ENCODE data around the gene GUCY2D.
"Not testable (repeated sequence)": the region's sequence is repeated elsewhere in the genome, so short reads cannot be mapped to it uniquely, and the experiment has no call there.

Gene GUCY2D

GRCh38 chr17:8060274-8060673 is 57.9 kb downstream of the GUCY2D start:
- TF ChIP-seq CTCF (IDR thresholded peaks at IDR 0.05; ENCODE audit: low read length, missing control alignments), result peak; percentile 56
- no peak overlapping the region for H3K4me3 ChIP-seq (replicated peaks; ENCODE audit: low read depth, low read length)
- DNase-seq (ENCODE audit: low read depth), result peak; percentile 81

GRCh38 chr17:8061851-8062250 is 59.4 kb downstream of the GUCY2D start:
- not testable (repeated sequence) for DNase-seq (ENCODE audit: low read depth); H3K4me3 ChIP-seq (replicated peaks; ENCODE audit: low read depth, low read length)

- peak overlapping the region; percentile 39 for H3K4me3 ChIP-seq (replicated peaks; ENCODE audit: low read depth, low read length)
- peak; percentile 69 for DNase-seq (ENCODE audit: low read depth)
- no peak for TF ChIP-seq CTCF (IDR thresholded peaks at IDR 0.05; ENCODE audit: low read length, missing control alignments)
Observed at GRCh38 chr17:8062435-8062806, 60.0 kb downstream of the GUCY2D start.

- H3K4me3 ChIP-seq (replicated peaks; ENCODE audit: low read depth, low read length), result peak overlapping the region; percentile 39
- DNase-seq (ENCODE audit: low read depth), result no peak
- no peak for TF ChIP-seq CTCF (IDR thresholded peaks at IDR 0.05; ENCODE audit: low read length, missing control alignments)
Observed at GRCh38 chr17:8062807-8063483, 60.5 kb downstream of the GUCY2D start.

- no peak for TF ChIP-seq CTCF (IDR thresholded peaks at IDR 0.05; ENCODE audit: low read length, missing control alignments)
- H3K4me3 ChIP-seq (replicated peaks; ENCODE audit: low read depth, low read length), result no peak overlapping the region
- no peak for DNase-seq (ENCODE audit: low read depth)
Observed at GRCh38 chr17:8063761-8064534, 61.5 kb downstream of the GUCY2D start.

- no peak for TF ChIP-seq CTCF (IDR thresholded peaks at IDR 0.05; ENCODE audit: low read length, missing control alignments)
- H3K4me3 ChIP-seq (replicated peaks; ENCODE audit: low read depth, low read length), result no peak overlapping the region
- DNase-seq (ENCODE audit: low read depth), result no peak
Observed at GRCh38 chr17:8064561-8065019, 62.2 kb downstream of the GUCY2D start.

GRCh38 chr17:8066841-8067775 is 64.7 kb downstream of the GUCY2D start:
- TF ChIP-seq CTCF (IDR thresholded peaks at IDR 0.05; ENCODE audit: low read length, missing control alignments), result no peak
- DNase-seq (ENCODE audit: low read depth), result no peak
- H3K4me3 ChIP-seq (replicated peaks; ENCODE audit: low read depth, low read length), result no peak overlapping the region

All from fibroblast of pulmonary artery (primary cell).